ENCODE data around the gene CNNM2. TPM values are rescaled to one million over a fixed set of nuclear protein-coding genes. Genes with fewer than 3 reads are reported as not detected.

Gene CNNM2
- total and polyA plus RNA-seq, 8 donors, result 6.0 to 10.3 (median 8.3) TPM

DNA sequence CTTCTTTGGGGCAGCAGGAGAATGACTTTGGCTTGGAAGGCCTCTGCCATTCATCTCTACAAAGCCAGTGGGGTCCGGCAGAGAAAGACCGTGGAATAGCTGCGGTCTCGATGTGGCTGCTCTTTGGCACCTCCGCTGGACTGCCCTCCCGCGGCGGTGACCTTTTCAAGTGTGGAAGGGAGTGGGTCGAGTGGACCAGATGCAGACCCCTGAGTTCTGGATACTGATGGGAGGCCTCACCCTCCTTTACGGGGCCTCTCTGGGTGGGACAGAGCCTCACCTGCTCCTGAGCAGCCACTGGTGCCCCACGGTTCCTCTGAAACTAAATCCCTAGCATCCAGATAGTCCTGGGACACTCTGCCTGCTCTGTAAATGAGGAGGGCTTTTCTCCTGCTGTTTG is 161.9 kb downstream of the CNNM2 start:
- TF ChIP-seq, protein P1, sequence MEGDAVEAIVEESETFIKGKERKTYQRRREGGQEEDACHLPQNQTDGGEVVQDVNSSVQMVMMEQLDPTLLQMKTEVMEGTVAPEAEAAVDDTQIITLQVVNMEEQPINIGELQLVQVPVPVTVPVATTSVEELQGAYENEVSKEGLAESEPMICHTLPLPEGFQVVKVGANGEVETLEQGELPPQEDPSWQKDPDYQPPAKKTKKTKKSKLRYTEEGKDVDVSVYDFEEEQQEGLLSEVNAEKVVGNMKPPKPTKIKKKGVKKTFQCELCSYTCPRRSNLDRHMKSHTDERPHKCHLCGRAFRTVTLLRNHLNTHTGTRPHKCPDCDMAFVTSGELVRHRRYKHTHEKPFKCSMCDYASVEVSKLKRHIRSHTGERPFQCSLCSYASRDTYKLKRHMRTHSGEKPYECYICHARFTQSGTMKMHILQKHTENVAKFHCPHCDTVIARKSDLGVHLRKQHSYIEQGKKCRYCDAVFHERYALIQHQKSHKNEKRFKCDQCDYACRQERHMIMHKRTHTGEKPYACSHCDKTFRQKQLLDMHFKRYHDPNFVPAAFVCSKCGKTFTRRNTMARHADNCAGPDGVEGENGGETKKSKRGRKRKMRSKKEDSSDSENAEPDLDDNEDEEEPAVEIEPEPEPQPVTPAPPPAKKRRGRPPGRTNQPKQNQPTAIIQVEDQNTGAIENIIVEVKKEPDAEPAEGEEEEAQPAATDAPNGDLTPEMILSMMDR (IDR thresholded peaks at IDR 0.05), result no peak
- no peaks in the 10 kb centered on the region for H3K27me3 ChIP-seq
- ATAC-seq (no peak), DNase-seq (no peak)
- no peak overlapping the region for H3K27ac ChIP-seq
- H3K9me3 ChIP-seq, result no peaks in the 10 kb centered on the region
- peaks cover 0 to 43% of the 10 kb centered on the region in 2 donors for H3K36me3 ChIP-seq
- intact Hi-C loops (cut with DNase I), result no loop called here
- H3K4me3 ChIP-seq, result no peak overlapping the region
- H3K4me1 ChIP-seq, result no peaks in the 10 kb centered on the region

DNA sequence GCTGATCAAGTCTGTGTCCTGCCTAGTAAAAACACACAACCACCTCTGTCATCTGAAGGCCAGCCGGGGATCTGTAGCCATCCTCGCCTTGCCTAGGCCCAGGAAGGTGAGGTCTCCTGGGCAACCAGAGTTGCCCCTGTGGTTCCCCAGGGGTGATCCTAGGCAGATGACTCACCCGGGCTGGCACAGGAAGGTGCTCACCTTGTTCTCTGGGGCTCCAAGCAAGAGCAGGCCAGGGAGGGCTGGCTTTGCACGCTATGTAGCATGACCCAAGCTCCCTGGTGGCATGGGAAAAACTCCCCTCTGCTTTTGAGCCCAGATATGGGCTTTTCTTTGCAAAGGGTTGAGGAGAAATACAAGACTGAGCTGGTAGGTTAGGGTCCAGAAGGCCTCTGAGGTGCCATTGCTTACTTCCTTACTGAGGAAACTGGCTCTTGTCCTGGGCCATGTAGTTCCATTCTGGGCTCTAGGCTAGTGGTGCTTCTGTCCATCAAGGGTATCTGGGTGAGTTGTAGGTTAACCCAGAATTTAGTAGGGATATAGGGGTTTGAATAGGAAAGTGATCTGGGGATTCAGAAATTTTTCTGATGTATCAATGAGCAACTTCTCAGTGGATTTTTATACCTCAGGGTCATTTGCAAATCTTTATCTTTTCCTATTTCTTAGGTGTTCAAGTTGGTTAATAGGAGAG is 162.9 kb downstream of the CNNM2 start:
- ATAC-seq, result no peak
- Histone ChIP-seq H3K9me3 (no peaks in the 10 kb centered on the region), H3K27ac (no peak overlapping the region), H3K36me3 (peaks cover 0 to 54% of the 10 kb centered on the region in 2 donors), H3K27me3 (no peaks in the 10 kb centered on the region), H3K4me3 (no peak overlapping the region), H3K4me1 (no peaks in the 10 kb centered on the region)
- intact Hi-C loops (cut with DNase I), result no loop called here
- no peak for DNase-seq
- TF ChIP-seq, protein P1 (IDR thresholded peaks at IDR 0.05), result no peak

DNA sequence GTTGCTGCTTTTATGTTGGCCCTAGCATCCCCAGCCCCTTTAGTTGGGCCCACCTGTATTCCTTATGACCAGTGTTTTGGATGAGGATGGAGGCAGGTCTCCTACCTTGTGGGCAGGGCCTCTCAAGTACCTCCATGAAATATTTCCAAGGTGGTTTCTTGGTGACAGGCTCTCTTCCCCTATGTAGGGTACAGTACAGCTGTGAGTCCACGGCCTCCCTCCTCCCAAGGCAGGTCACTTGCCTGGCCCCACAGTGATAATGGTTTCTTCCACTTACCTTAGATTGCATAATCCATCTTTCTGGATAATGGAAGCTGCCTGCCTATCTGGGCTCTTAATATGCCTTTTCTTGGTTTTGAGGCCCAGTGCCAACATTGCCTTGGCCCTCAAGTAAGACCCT is 164.6 kb downstream of the CNNM2 start:
- intact Hi-C loops (cut with DNase I), result no loop called here
- TF ChIP-seq, protein P1 (IDR thresholded peaks at IDR 0.05), result no peak
- Histone ChIP-seq H3K4me3 (no peak overlapping the region), H3K27me3 (no peaks in the 10 kb centered on the region), H3K9me3 (no peaks in the 10 kb centered on the region), H3K36me3 (peaks cover 0 to 54% of the 10 kb centered on the region in 2 donors), H3K27ac (no peak overlapping the region), H3K4me1 (no peaks in the 10 kb centered on the region)
- ATAC-seq (no peak), DNase-seq (no peak)

DNA sequence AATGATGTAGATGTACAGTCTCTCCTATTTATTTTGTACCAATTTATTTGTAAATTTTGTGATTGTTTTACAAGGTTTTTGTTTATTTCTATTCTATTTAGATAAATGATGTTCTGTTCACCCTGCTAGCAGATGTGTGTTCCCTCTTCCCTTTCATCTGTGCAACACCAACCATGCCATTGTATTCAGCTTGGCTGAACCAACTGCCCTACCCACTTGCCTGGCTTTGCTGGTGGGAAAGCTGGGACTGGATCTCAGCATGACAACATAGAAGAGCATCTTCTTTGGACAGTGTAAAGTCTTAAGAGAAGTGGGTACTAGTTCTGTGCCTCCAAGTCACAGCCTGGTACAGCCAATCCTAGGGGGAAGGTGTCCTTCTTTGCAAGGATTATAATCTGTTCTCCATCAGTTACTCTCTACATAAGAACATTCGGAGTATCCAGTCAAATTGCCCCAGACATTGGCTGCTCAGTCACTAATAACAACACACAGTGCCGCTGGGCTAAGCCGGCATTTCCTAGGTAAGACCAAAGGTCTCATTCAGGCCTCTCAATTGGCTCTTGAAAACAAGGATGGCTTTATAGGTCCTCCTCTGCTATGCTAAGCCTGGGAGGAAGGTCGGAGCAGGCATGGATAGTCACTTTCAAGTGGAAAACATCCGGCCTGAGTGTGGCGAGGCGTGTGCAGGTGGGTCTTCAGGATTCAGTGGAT is 165.3 kb downstream of the CNNM2 start:
- no peak for DNase-seq
- Histone ChIP-seq H3K9me3 (no peaks in the 10 kb centered on the region), H3K27me3 (no peaks in the 10 kb centered on the region), H3K36me3 (peaks cover 0 to 59% of the 10 kb centered on the region in 2 donors), H3K4me3 (no peak overlapping the region), H3K4me1 (no peaks in the 10 kb centered on the region), H3K27ac (no peak overlapping the region)
- ATAC-seq, result no peak
- TF ChIP-seq, protein P1 (IDR thresholded peaks at IDR 0.05), result no peak
- intact Hi-C loops (cut with DNase I), result no loop called here

DNA sequence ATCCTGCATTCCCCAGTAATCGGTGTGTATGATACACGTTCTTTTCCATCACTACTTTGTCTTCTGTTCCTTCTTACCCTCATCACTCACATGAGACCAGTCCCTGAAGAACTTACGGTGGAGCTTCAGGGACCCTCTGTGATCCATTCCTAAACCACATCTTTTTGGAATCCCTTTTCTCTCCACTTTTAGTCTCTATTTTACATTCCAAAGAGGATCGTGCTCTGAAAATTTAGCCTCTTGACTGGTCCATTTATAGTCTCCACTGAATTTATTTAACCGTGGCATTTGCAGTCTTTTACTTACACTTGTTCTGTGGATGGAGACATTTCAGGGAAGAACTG is 165.9 kb downstream of the CNNM2 start:
- ATAC-seq, result no peak
- DNase-seq, result no peak
- Histone ChIP-seq H3K4me1 (no peaks in the 10 kb centered on the region), H3K27me3 (no peaks in the 10 kb centered on the region), H3K27ac (no peak overlapping the region), H3K4me3 (no peak overlapping the region), H3K9me3 (no peaks in the 10 kb centered on the region), H3K36me3 (peaks cover 0 to 64% of the 10 kb centered on the region in 2 donors)
- intact Hi-C loops (cut with DNase I), result no loop called here
- TF ChIP-seq, protein P1 (IDR thresholded peaks at IDR 0.05), result no peak
